Transverse colon (tissue), 4 donors: ENCODE data around the gene LIPE. TPM values are rescaled to one million over a fixed set of nuclear protein-coding genes. Genes with fewer than 3 reads are reported as not detected.

Experiments used
- DNase-seq: peaks from one replicate; pipeline ENCODE4 v3.0.0-alpha.2; 2019
- H3K27ac ChIP-seq, 4 donors: fragments of 200-600 bp; sonication (generic); 2 replicates each; pipeline ENCODE4 v1.5.1; 2016 to 2018; ENCODE audit warnings: inconsistent platforms in 4 of 4
- H3K27me3 ChIP-seq: fragments of 200-600 bp; sonication (generic); 2 replicates; pipeline ENCODE4 v1.5.1; 2017; ENCODE audit warnings: inconsistent platforms
- H3K36me3 ChIP-seq, 4 donors: fragments of 200-600 bp; sonication (generic); 2 replicates each; pipeline ENCODE4 v1.5.1; 2017 to 2019; ENCODE audit warnings: inconsistent platforms in 4 of 4
- H3K4me1 ChIP-seq, 4 donors: fragments of 200-600 bp; sonication (generic); 2 replicates each; pipeline ENCODE4 v1.5.1; 2017 to 2020; ENCODE audit warnings: inconsistent platforms in 4 of 4
- H3K4me3 ChIP-seq, 4 donors: fragments of 200-600 bp; sonication (generic); 1 replicate in 1 of 4; 2 replicates in 3 of 4; pipeline versions ENCODE4 v1.5.1 to v1.6.1; 2017 to 2019; ENCODE audit warnings: inconsistent platforms in 4 of 4
- H3K9me3 ChIP-seq, 2 donors: fragments of 200-600 bp; sonication (generic); 2 replicates each; pipeline ENCODE4 v1.5.1; 2017 to 2019; ENCODE audit warnings: inconsistent platforms in 2 of 2
- CTCF ChIP-seq, 5 experiments: fragments of 200-600 bp in 3 of 5; fragments of 450-650 bp in 2 of 5; sonication (generic) in 3 of 5; IDR thresholded peaks; 1 replicate in 2 of 5; 2 replicates in 3 of 5; pipeline ENCODE4 v1.5.1; 2016 to 2017; ENCODE audit warnings: antibody characterized with exemption in 5 of 5, inconsistent platforms in 3 of 5, mild to moderate bottlenecking in 2 of 5, moderate library complexity in 1 of 5
- EP300 ChIP-seq: sonication (generic); formaldehyde crosslinking; IDR thresholded peaks from one replicate; pipeline ENCODE4 v1.6.1; 2017; ENCODE audit warnings: antibody characterized with exemption, low read depth
- POLR2A ChIP-seq: fragments of 450-650 bp; IDR thresholded peaks from one replicate; pipeline ENCODE4 v1.6.1; 2016; ENCODE audit warnings: antibody characterized with exemption, mild to moderate bottlenecking, moderate library complexity
- POLR2AphosphoS5 ChIP-seq, 3 donors: sonication (generic); formaldehyde crosslinking; IDR thresholded peaks; one replicate each; pipeline ENCODE4 v1.6.1; 2016; ENCODE audit warnings: antibody characterized with exemption in 3 of 3
- WGBS, 2 donors: methylation state at CpG; one replicate each; pipeline ENCODE4 v1.1.5; 2018; ENCODE audit warnings: low coverage in 1 of 2; 5-methylcytosine and 5-hydroxymethylcytosine counted together
- in situ Hi-C, 4 donors: fragments of 200-750 bp; cut with MboI; loops; one replicate each; pipeline versions ENCODE4 v1.15.0 to v1.15.1; 2017; ENCODE audit warnings: low sequenced_read_pairs in 3 of 4, low pct_ligation_motif_present in 1 of 4, low pct_unique_long_range_greater_than_20kb in 1 of 4
- intact Hi-C: fragments of 100-400 bp; cut with DNase I; formaldehyde crosslinking; loops from one replicate; pipeline ENCODE4 v1.15.1; 2023; ENCODE audit warnings: low total_unique reads
- total RNA-seq, 4 donors: library from RNA; depleted of rRNA; stranded (reverse); fragments of >200 nt; gene quantifications; one replicate each; pipeline ENCODE4 v1.1.0, GENCODE V29; 2016

The LIPE gene
- 10 to 100 TPM in 3 of 4 donors, 1 to 10 TPM in 1; 7.1 to 60.2 (median 25.9) TPM for total RNA-seq

GRCh38 chr19:42427313-42427712 lies at the start of gene LIPE:
LIPE (minus strand) TSS chr19:42427388; CDS start chr19:42427149, 239 bp downstream.
- no peaks in the 10 kb centered on the region for H3K9me3 ChIP-seq
- no peaks in the 10 kb centered on the region for H3K27me3 ChIP-seq
- intact Hi-C loops (no loop called here), in situ Hi-C loops (no loop called here)
- H3K4me1 ChIP-seq, result peaks cover 5 to 20% (median 16%) of the 10 kb centered on the region in 4 donors
- H3K27ac ChIP-seq, result no peak within 1 kb of the TSS
- H3K36me3 ChIP-seq, result no peaks in the 10 kb centered on the region
- 64 to 76% methylated on average over 2 to 4 of the region's 4 CpGs for WGBS, 2 donors
- TF ChIP-seq CTCF (IDR thresholded peaks at IDR 0.05) (no peak), POLR2AphosphoS5 (IDR thresholded peaks at IDR 0.05) (peak in 1 of 3 donors; percentile 20)
- H3K4me3 ChIP-seq, result no peak within 1 kb of the TSS
- DNase-seq, result no peak

GRCh38 chr19:42475366-42475765 lies 48.2 kb upstream of the LIPE start:
- Histone ChIP-seq H3K4me1 (peaks cover 0 to 10% (median 4%) of the 10 kb centered on the region in 4 donors), H3K27me3 (no peaks in the 10 kb centered on the region), H3K27ac (no peak overlapping the region), H3K4me3 (no peak overlapping the region), H3K36me3 (no peaks in the 10 kb centered on the region), H3K9me3 (no peaks in the 10 kb centered on the region)
- TF ChIP-seq CTCF (IDR thresholded peaks at IDR 0.05) (no peak), EP300 (no peak), POLR2AphosphoS5 (IDR thresholded peaks at IDR 0.05) (no peak), POLR2A (no peak)
- in situ Hi-C loops, result no loop called here
- intact Hi-C loops, result no loop called here
- WGBS, 2 donors, result 80 to 83% methylated on average over 3 to 4 of the region's 4 CpGs
- DNase-seq, result no peak

- 76 to 93% methylated on average over 3 to 4 of the region's 4 CpGs for WGBS, 2 donors
- H3K4me3 ChIP-seq, result no peak overlapping the region
- TF ChIP-seq POLR2A (no peak), CTCF (IDR thresholded peaks at IDR 0.05) (no peak), POLR2AphosphoS5 (IDR thresholded peaks at IDR 0.05) (no peak), EP300 (no peak)
- peaks cover 0 to 10% (median 4%) of the 10 kb centered on the region in 4 donors for H3K4me1 ChIP-seq
- no peaks in the 10 kb centered on the region for H3K27me3 ChIP-seq
- no peaks in the 10 kb centered on the region for H3K36me3 ChIP-seq
- no peak overlapping the region for H3K27ac ChIP-seq
- H3K9me3 ChIP-seq, result no peaks in the 10 kb centered on the region
- intact Hi-C loops, result no loop called here
- in situ Hi-C loops, result no loop called here
- DNase-seq, result no peak
Measured at GRCh38 chr19:42474743-42475142, 47.6 kb upstream of the LIPE start.

- TF ChIP-seq POLR2A (no peak), EP300 (no peak), POLR2AphosphoS5 (IDR thresholded peaks at IDR 0.05) (no peak), CTCF (IDR thresholded peaks at IDR 0.05) (no peak)
- no peaks in the 10 kb centered on the region for H3K9me3 ChIP-seq
- H3K27me3 ChIP-seq, result no peaks in the 10 kb centered on the region
- H3K4me1 ChIP-seq, result peaks cover 0 to 10% (median 4%) of the 10 kb centered on the region in 4 donors
- no peak for DNase-seq
- WGBS, 2 donors, result 84 to 100% methylated on average over 1 to 6 of the region's 6 CpGs
- no peak overlapping the region for H3K27ac ChIP-seq
- H3K36me3 ChIP-seq, result no peaks in the 10 kb centered on the region
- intact Hi-C loops, result no loop called here
- in situ Hi-C loops, result no loop called here
- no peak overlapping the region for H3K4me3 ChIP-seq
Measured at GRCh38 chr19:42473686-42474085, 46.5 kb upstream of the LIPE start.
